Neural progenitor cell (in vitro differentiated cells): ENCODE data around the gene HECTD2.
"Not testable (repeated sequence)": the region's sequence is repeated elsewhere in the genome, so short reads cannot be mapped to it uniquely, and the experiment has no call there.

ENCODE experiments used
- EZH2 ChIP-seq: fragments of 200-600 bp; sonication (generic); IDR thresholded peaks from 2 replicates; pipeline ENCODE4 v1.6.1; 2017; ENCODE audit warnings: antibody characterized with exemption, mild to moderate bottlenecking, moderate library complexity
- EZH2phosphoT487 ChIP-seq: fragments of 200-600 bp; sonication (generic); IDR thresholded peaks from 2 replicates; pipeline ENCODE4 v1.6.1; 2017; ENCODE audit warnings: antibody characterized with exemption
- TF ChIP-seq, protein P1 (sequence below): fragments of 200-600 bp; sonication (generic); IDR thresholded peaks from 2 replicates; pipeline ENCODE4 v1.5.1; 2017; ENCODE audit warnings: antibody characterized with exemption, mild to moderate bottlenecking

DNA sequence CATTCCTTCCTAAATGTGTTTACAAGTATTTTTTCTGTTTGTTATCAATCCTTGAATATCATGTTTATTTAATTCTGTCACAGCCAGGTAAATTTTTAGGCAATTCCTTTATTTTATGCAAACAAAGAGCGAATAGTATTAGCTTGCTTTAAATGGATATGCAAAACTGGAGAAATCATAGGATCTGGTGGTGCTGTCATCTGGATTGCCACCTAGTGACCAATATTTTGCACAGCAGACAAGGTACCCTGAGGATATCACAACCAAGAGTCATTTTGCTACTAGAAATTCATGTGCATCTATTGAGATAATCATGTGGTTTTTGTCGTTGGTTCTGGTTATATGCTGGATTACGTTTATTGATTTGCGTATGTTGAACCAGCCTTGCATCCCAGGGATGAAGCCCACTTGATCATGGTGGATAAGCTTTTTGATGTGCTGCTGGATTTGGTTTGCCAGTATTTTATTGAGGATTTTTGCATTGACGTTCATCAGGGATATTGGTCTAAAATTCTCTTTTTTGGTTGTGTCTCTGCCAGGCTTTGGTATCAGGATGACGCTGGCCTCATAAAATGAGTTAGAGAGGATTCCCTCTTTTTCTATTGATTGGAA is 40.1 kb upstream of the HECTD2 start:
- TF ChIP-seq, protein P1, sequence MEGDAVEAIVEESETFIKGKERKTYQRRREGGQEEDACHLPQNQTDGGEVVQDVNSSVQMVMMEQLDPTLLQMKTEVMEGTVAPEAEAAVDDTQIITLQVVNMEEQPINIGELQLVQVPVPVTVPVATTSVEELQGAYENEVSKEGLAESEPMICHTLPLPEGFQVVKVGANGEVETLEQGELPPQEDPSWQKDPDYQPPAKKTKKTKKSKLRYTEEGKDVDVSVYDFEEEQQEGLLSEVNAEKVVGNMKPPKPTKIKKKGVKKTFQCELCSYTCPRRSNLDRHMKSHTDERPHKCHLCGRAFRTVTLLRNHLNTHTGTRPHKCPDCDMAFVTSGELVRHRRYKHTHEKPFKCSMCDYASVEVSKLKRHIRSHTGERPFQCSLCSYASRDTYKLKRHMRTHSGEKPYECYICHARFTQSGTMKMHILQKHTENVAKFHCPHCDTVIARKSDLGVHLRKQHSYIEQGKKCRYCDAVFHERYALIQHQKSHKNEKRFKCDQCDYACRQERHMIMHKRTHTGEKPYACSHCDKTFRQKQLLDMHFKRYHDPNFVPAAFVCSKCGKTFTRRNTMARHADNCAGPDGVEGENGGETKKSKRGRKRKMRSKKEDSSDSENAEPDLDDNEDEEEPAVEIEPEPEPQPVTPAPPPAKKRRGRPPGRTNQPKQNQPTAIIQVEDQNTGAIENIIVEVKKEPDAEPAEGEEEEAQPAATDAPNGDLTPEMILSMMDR = peak; percentile 44
- not testable (repeated sequence) for TF ChIP-seq EZH2, EZH2phosphoT487
